PC-9 (cell line): ENCODE results near the gene CKAP4. TPM values are rescaled to one million over a fixed set of nuclear protein-coding genes. Genes with fewer than 3 reads are reported as not detected.

ENCODE experiments used
- BruUV-seq: library from RNA; stranded (reverse); fragments of 400-500 nt; replicated peaks from 2 replicates; lab custom pipeline; 2021; lab: Mats Ljungman, UMichigan
- CTCF ChIA-PET: fragments of 300-600 bp; sonication (Branson Sonifier 250); formaldehyde crosslinking; loops from one replicate; lab custom pipeline; 2022; ENCODE audit warnings: antibody characterized with exemption; lab: Charles Lee
- POLR2A ChIA-PET: fragments of 300-600 bp; sonication (Branson Sonifier 250); formaldehyde crosslinking; loops from one replicate; lab custom pipeline; 2022; ENCODE audit warnings: antibody characterized with exemption; ENCODE audit not compliant: unreplicated experiment; lab: Charles Lee
- DNase-seq, 2 experiments: peaks; one replicate each; pipeline versions ENCODE4 v3.0.0 to v3.0.0-alpha.2; 2015 to 2022; ENCODE audit warnings: mixed read lengths in 1 of 2
- H2AFZ ChIP-seq: fragments of 200-600 bp; sonication (generic); 2 replicates; pipeline ENCODE4 v1.8.1; 2017; ENCODE audit warnings: antibody characterized with exemption
- H3F3A ChIP-seq: fragments of 200-600 bp; sonication (generic); 2 replicates; pipeline ENCODE4 v1.8.1; 2017; ENCODE audit warnings: antibody characterized with exemption, mild to moderate bottlenecking, low read depth; ENCODE audit not compliant: insufficient read depth
- H3K27ac ChIP-seq: fragments of 200-600 bp; sonication (generic); 2 replicates; pipeline ENCODE4 v1.6.1; 2016; ENCODE audit warnings: mixed run types
- H3K27me3 ChIP-seq: fragments of 200-600 bp; sonication (generic); 2 replicates; pipeline ENCODE4 v1.6.1; 2016; ENCODE audit warnings: low read depth, mixed run types; ENCODE audit not compliant: insufficient read depth
- H3K36me3 ChIP-seq: fragments of 200-600 bp; sonication (generic); 2 replicates; pipeline ENCODE4 v1.6.1; 2016; ENCODE audit warnings: low read depth, mixed run types
- H3K4me1 ChIP-seq: fragments of 200-600 bp; sonication (generic); replicated peaks from 2 replicates; pipeline ENCODE4 v1.6.1; 2016; ENCODE audit warnings: mixed run types; ENCODE audit not compliant: insufficient read depth
- H3K4me2 ChIP-seq: fragments of 200-600 bp; sonication (generic); 2 replicates; pipeline ENCODE4 v1.6.1; 2017; ENCODE audit warnings: mixed run types
- H3K4me3 ChIP-seq: fragments of 200-600 bp; sonication (generic); 2 replicates; pipeline ENCODE4 v1.6.1; 2016; ENCODE audit warnings: mixed run types
- H3K79me2 ChIP-seq: fragments of 200-600 bp; sonication (generic); 2 replicates; pipeline ENCODE4 v1.6.1; 2017; ENCODE audit warnings: low read depth, mixed run types
- H3K9me2 ChIP-seq: fragments of 200-600 bp; sonication (generic); 2 replicates; pipeline ENCODE4 v1.8.1; 2017; ENCODE audit warnings: mild to moderate bottlenecking; ENCODE audit not compliant: insufficient read depth
- H3K9me3 ChIP-seq: fragments of 200-600 bp; sonication (generic); 2 replicates; pipeline ENCODE4 v1.8.1; 2016; ENCODE audit warnings: low read depth; ENCODE audit not compliant: insufficient read depth
- H4K20me1 ChIP-seq: fragments of 200-600 bp; sonication (generic); 2 replicates; pipeline ENCODE4 v1.8.1; 2017; ENCODE audit not compliant: insufficient read depth
- EZH2 ChIP-seq: fragments of 200-600 bp; sonication (generic); IDR thresholded peaks from 2 replicates; pipeline ENCODE4 v1.8.0; 2017; ENCODE audit warnings: antibody characterized with exemption, low read depth
- intact Hi-C: fragments of 100-400 bp; cut with micrococcal nuclease; formaldehyde crosslinking; loops from one replicate; pipeline ENCODE4 v1.10.0; 2022; ENCODE audit not compliant: unreplicated experiment
- total RNA-seq: library from RNA; stranded (reverse); gene quantifications from 2 replicates; pipeline ENCODE4 v1.2.3, GENCODE V29; 2021
- TF ChIP-seq, protein P1 (sequence below): fragments of 200-600 bp; sonication (generic); conservative IDR thresholded peaks from 2 replicates; pipeline ENCODE4 v1.6.1; 2017; ENCODE audit warnings: mixed run types, antibody characterized with exemption, mild to moderate bottlenecking, moderate library complexity

CKAP4 gene
- total RNA-seq, 1 experiment from 2014 or later = 81.5 TPM

DNA sequence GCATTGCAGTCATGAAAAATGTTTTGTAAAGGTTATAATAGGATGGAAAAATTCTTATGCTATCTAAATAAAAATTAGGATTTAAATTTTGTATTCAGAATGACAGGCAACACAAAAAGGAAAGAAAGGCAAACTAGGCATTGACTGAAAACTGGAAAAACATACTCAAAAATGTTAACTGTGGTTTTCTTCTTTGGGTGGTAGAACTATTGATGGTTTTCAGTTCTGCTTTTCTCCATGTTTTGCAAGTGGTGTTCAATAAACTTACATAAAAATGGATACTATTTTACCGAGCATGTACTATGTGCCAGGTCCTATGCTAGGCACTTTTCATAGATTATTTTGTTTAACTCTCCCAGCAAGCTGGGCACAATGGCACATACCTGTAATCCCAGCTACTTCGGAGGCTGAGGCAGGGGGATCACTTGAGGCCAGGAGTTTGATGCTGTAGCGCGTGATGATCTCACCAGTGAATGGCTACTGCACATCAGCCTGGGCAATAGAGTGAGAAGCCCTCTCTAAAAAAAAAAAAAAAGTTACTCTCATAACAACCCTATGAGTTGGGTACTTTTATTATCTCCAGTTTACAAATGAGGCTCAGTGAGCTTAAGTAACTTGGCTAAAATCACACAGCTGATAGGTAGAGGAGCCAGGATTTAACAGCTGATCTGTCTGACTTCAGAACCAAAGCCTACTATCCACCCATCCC, 28.4 kb upstream of the CKAP4 start:
- Histone ChIP-seq H3K79me2 (no peaks in the 10 kb centered on the region), H3K4me1 (peaks cover 8% of the 10 kb centered on the region), H4K20me1 (no peaks in the 10 kb centered on the region), H3K27me3 (no peaks in the 10 kb centered on the region), H3K4me3 (no peak overlapping the region), H2AFZ (no peak overlapping the region), H3K9me3 (no peaks in the 10 kb centered on the region), H3F3A (no peaks in the 10 kb centered on the region; the same call in 1 of the 2 replicates), H3K4me2 (no peak overlapping the region), H3K27ac (no peak overlapping the region), H3K36me3 (no peaks in the 10 kb centered on the region), H3K9me2 (no peaks in the 10 kb centered on the region)
- no peak for DNase-seq
- no peak for TF ChIP-seq EZH2
- TF ChIP-seq, protein P1, sequence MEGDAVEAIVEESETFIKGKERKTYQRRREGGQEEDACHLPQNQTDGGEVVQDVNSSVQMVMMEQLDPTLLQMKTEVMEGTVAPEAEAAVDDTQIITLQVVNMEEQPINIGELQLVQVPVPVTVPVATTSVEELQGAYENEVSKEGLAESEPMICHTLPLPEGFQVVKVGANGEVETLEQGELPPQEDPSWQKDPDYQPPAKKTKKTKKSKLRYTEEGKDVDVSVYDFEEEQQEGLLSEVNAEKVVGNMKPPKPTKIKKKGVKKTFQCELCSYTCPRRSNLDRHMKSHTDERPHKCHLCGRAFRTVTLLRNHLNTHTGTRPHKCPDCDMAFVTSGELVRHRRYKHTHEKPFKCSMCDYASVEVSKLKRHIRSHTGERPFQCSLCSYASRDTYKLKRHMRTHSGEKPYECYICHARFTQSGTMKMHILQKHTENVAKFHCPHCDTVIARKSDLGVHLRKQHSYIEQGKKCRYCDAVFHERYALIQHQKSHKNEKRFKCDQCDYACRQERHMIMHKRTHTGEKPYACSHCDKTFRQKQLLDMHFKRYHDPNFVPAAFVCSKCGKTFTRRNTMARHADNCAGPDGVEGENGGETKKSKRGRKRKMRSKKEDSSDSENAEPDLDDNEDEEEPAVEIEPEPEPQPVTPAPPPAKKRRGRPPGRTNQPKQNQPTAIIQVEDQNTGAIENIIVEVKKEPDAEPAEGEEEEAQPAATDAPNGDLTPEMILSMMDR = no peak
- no TSS peak for BruUV-seq
- ChIA-PET CTCF (interaction anchor here (0.6 to 0.7 kb wide), 2 partner anchors 44 to 680 kb away, joined by 3 to 4 read pairs; no protein-coding TSS in a partner anchor), POLR2A (no interaction called here)
- intact Hi-C loops = no loop called here

DNA sequence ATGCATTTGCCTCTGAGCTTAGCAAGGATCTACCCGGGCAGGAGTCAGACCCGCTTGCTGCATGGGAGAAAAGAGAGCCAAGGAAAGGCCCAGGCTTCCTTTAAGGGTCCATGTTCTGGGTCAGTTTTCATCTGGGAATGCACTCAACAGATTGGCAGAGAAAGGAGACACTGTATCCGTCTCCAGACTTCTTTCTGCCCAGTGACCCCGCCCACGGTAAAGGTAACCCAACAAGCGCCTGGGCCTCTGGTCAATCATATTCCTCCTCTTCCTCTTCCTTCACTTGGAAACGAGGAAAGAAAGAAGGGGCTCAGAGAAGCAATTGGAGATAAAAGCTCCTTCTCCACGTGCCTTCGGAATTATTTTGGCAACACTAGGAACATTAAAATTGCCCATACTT, 27.6 kb upstream of the CKAP4 start:
- TF ChIP-seq, protein P1 = no peak
- TF ChIP-seq EZH2 = no peak
- Histone ChIP-seq H3K4me1 (peaks cover 8% of the 10 kb centered on the region), H3K27ac (no peak overlapping the region), H3K27me3 (no peaks in the 10 kb centered on the region), H3K9me2 (no peaks in the 10 kb centered on the region), H3K36me3 (no peaks in the 10 kb centered on the region), H3K4me3 (no peak overlapping the region), H2AFZ (no peak overlapping the region), H3K4me2 (no peak overlapping the region), H3K79me2 (no peaks in the 10 kb centered on the region), H4K20me1 (no peaks in the 10 kb centered on the region), H3K9me3 (no peaks in the 10 kb centered on the region), H3F3A (no peaks in the 10 kb centered on the region; the same call in 1 of the 2 replicates)
- intact Hi-C loops = no loop called here
- DNase-seq = no peak
- POLR2A ChIA-PET = no interaction called here
- CTCF ChIA-PET = no interaction called here
- no TSS peak for BruUV-seq

DNA sequence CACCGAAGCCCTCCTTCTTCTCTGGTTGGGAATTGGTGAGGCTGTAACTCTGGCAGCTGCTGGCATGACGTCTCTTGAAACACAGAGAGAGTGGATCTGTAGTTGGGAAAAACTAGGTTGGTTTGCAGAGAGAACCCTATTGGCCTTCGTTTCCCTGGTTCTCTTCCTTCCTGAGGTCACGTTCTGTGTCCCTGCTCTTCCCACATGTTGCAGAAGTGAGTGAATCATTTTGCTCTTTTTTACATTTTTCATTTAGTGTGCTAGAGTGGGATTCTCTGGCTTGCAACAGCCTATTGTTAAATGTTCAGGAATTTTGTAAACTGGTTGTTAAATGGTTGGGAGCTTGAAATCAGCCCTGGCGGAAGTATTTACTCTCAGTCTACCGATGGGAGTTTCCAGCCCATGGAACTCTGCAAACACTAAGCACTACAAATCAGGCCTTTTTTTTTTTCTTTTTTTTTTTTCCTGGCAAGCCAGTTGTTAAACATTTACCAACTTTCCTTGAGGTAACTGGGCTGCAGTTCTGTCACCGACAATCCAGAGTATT, 26.8 kb upstream of the CKAP4 start:
- no peak overlapping the region for H3K27ac ChIP-seq
- H2AFZ ChIP-seq = no peak overlapping the region
- TF ChIP-seq, protein P1 = no peak
- no peak for TF ChIP-seq EZH2
- CTCF ChIA-PET = no interaction called here
- POLR2A ChIA-PET = no interaction called here
- no peaks in the 10 kb centered on the region for H3K27me3 ChIP-seq
- peaks cover 8% of the 10 kb centered on the region for H3K4me1 ChIP-seq
- H3K79me2 ChIP-seq = no peaks in the 10 kb centered on the region
- no peaks in the 10 kb centered on the region for H3K9me2 ChIP-seq
- H3K36me3 ChIP-seq = no peaks in the 10 kb centered on the region
- H4K20me1 ChIP-seq = no peaks in the 10 kb centered on the region
- no peak overlapping the region for H3K4me2 ChIP-seq
- no peak for DNase-seq
- H3F3A ChIP-seq = no peaks in the 10 kb centered on the region; the same call in 1 of the 2 replicates
- no peak overlapping the region for H3K4me3 ChIP-seq
- no TSS peak for BruUV-seq
- intact Hi-C loops = no loop called here
- H3K9me3 ChIP-seq = no peaks in the 10 kb centered on the region
